KMS-11 (cell line): Measurements from ENCODE around the gene IRF2BP2.
A peak's percentile ranks its signal among the peaks of the same experiment; 100 is the strongest.

Experiments
- H2AFZ ChIP-seq: fragments of 200-600 bp; sonication (generic); 2 replicates; pipeline ENCODE4 v1.6.1; 2016; ENCODE audit warnings: antibody characterized with exemption, mixed run types, low read depth
- H3K27ac ChIP-seq: fragments of 200-600 bp; sonication (generic); 2 replicates; pipeline ENCODE4 v1.6.1; 2016; ENCODE audit warnings: mild to moderate bottlenecking, mixed run types
- H3K27me3 ChIP-seq: fragments of 200-600 bp; sonication (generic); 2 replicates; pipeline ENCODE4 v1.6.1; 2017; ENCODE audit warnings: mild to moderate bottlenecking, low read depth, mixed run types, moderate library complexity; ENCODE audit not compliant: insufficient read depth
- H3K36me3 ChIP-seq: fragments of 200-600 bp; sonication (generic); 2 replicates; pipeline ENCODE4 v1.6.1; 2017; ENCODE audit warnings: mild to moderate bottlenecking, mixed run types; ENCODE audit not compliant: insufficient read depth
- H3K4me1 ChIP-seq: fragments of 200-600 bp; sonication (generic); 2 replicates; pipeline ENCODE4 v1.6.1; 2016; ENCODE audit warnings: mild to moderate bottlenecking, low read depth, mixed run types; ENCODE audit not compliant: poor library complexity, severe bottlenecking
- H3K4me2 ChIP-seq: fragments of 200-600 bp; sonication (generic); 2 replicates; pipeline ENCODE4 v1.7.0; 2016; ENCODE audit warnings: mild to moderate bottlenecking, mixed run types
- H3K4me3 ChIP-seq: fragments of 200-600 bp; sonication (generic); IDR thresholded peaks from 2 replicates; pipeline ENCODE4 v1.6.1; 2017; ENCODE audit warnings: low read depth, low read length, mixed read lengths; ENCODE audit not compliant: insufficient read depth
- H3K79me2 ChIP-seq: fragments of 200-600 bp; sonication (generic); 2 replicates; pipeline ENCODE4 v1.6.1; 2016; ENCODE audit warnings: low read depth, mixed run types; ENCODE audit not compliant: insufficient read depth
- H3K9ac ChIP-seq: fragments of 200-600 bp; sonication (generic); 2 replicates; pipeline ENCODE4 v1.6.1; 2016; ENCODE audit warnings: mild to moderate bottlenecking, mixed run types
- H4K20me1 ChIP-seq: fragments of 200-600 bp; sonication (generic); 2 replicates; pipeline ENCODE4 v1.6.1; 2016; ENCODE audit warnings: mild to moderate bottlenecking, mixed run types; ENCODE audit not compliant: insufficient read depth
- CTCF ChIP-seq: fragments of 200-600 bp; sonication (generic); conservative IDR thresholded peaks from 2 replicates; pipeline ENCODE4 v1.6.1; 2017; ENCODE audit warnings: low read depth, mild to moderate bottlenecking, antibody characterized with exemption, low read length, moderate library complexity, mixed read lengths

The IRF2BP2 gene

GRCh38 chr1:234603221-234604204 lies 6.5 kb downstream of the IRF2BP2 start:
- H3K4me3 ChIP-seq, result no peak overlapping the region
- no peaks in the 10 kb centered on the region for H3K27me3 ChIP-seq
- H3K79me2 ChIP-seq, result peaks cover 74% of the 10 kb centered on the region
- H3K36me3 ChIP-seq, result peaks cover 5% of the 10 kb centered on the region
- no peak overlapping the region for H2AFZ ChIP-seq
- H3K4me2 ChIP-seq, result peak overlapping the region; percentile 92
- H3K9ac ChIP-seq, result peak overlapping the region; percentile 97; the same call in 1 of the 2 replicates
- peaks cover 67% of the 10 kb centered on the region for H3K4me1 ChIP-seq
- no peak for TF ChIP-seq CTCF
- peaks cover 25% of the 10 kb centered on the region for H4K20me1 ChIP-seq
- H3K27ac ChIP-seq, result peak overlapping the region; percentile 95

GRCh38 chr1:234602334-234603220 lies 7.4 kb downstream of the IRF2BP2 start:
- Histone ChIP-seq H3K36me3 (peaks cover 5% of the 10 kb centered on the region), H3K27ac (peak overlapping the region; percentile 95), H3K79me2 (peaks cover 65% of the 10 kb centered on the region), H4K20me1 (peaks cover 25% of the 10 kb centered on the region), H3K4me3 (no peak overlapping the region), H3K27me3 (no peaks in the 10 kb centered on the region), H2AFZ (no peak overlapping the region), H3K4me2 (peak overlapping the region; percentile 92), H3K9ac (peak overlapping the region; percentile 97; the same call in 1 of the 2 replicates), H3K4me1 (peaks cover 77% of the 10 kb centered on the region)
- no peak for TF ChIP-seq CTCF

GRCh38 chr1:234601301-234602017 lies 8.5 kb downstream of the IRF2BP2 start:
- peaks cover 54% of the 10 kb centered on the region for H3K79me2 ChIP-seq
- peak overlapping the region; percentile 92 for H3K4me2 ChIP-seq
- peak overlapping the region; percentile 95 for H3K27ac ChIP-seq
- no peak for TF ChIP-seq CTCF
- no peak overlapping the region for H3K4me3 ChIP-seq
- H3K4me1 ChIP-seq, result peaks cover 81% of the 10 kb centered on the region
- H3K9ac ChIP-seq, result no peak overlapping the region; the same call in 1 of the 2 replicates
- no peak overlapping the region for H2AFZ ChIP-seq
- H3K36me3 ChIP-seq, result peaks cover under 1% of the 10 kb centered on the region; the same call in 1 of the 2 replicates
- H3K27me3 ChIP-seq, result no peaks in the 10 kb centered on the region
- peaks cover 18% of the 10 kb centered on the region for H4K20me1 ChIP-seq
